ENCODE results near the gene ETV1.

DNA sequence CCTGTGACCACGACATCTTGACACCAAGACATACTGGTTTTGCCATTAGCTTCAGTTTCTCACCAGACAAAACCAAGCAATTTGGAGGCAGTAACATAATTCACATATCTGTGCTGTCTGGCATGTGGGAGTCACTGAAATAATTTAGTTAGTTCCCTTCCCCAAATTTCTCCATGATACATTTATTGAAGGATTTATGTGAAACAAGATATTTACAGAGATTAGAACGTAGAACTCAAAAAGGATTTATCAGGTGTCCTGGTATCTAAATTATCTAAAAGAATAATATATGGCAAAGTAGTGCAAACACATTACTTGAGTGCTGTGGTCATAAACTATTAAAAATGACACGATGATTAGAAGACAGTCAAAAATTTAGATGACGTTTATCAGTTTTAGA, 98.7 kb downstream of the ETV1 start:
- TF ChIP-seq, protein P1, sequence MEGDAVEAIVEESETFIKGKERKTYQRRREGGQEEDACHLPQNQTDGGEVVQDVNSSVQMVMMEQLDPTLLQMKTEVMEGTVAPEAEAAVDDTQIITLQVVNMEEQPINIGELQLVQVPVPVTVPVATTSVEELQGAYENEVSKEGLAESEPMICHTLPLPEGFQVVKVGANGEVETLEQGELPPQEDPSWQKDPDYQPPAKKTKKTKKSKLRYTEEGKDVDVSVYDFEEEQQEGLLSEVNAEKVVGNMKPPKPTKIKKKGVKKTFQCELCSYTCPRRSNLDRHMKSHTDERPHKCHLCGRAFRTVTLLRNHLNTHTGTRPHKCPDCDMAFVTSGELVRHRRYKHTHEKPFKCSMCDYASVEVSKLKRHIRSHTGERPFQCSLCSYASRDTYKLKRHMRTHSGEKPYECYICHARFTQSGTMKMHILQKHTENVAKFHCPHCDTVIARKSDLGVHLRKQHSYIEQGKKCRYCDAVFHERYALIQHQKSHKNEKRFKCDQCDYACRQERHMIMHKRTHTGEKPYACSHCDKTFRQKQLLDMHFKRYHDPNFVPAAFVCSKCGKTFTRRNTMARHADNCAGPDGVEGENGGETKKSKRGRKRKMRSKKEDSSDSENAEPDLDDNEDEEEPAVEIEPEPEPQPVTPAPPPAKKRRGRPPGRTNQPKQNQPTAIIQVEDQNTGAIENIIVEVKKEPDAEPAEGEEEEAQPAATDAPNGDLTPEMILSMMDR (IDR thresholded peaks at IDR 0.05): no peak
- no peak for TF ChIP-seq POLR2AphosphoS5 (IDR thresholded peaks at IDR 0.05)

All from breast epithelium (tissue), 3 donors.